SJSA1 (cell line): Measurements from ENCODE around the gene ZSWIM7. TPM values are rescaled to one million over a fixed set of nuclear protein-coding genes. Genes with fewer than 3 reads are reported as not detected.

ENCODE experiments used
- DNase-seq, 2 experiments: peaks; one replicate each; pipeline ENCODE4 v3.0.0-alpha.2; 2015 to 2020; ENCODE audit warnings: low spot score in 2 of 2, low read depth in 1 of 2
- H3K27ac ChIP-seq: fragments of 250-450 bp; sonication (Bioruptor Pico); 2 replicates; pipeline ENCODE4 v1.5.1; 2020; ENCODE audit warnings: mild to moderate bottlenecking, moderate library complexity
- H3K27me3 ChIP-seq: fragments of 250-450 bp; sonication (Bioruptor Pico); replicated peaks from 2 replicates; pipeline ENCODE4 v1.5.1; 2020; ENCODE audit warnings: mild to moderate bottlenecking, moderate library complexity
- H3K36me3 ChIP-seq: fragments of 250-450 bp; sonication (Bioruptor Pico); 2 replicates; pipeline ENCODE4 v1.5.1; 2020; ENCODE audit warnings: mild to moderate bottlenecking
- H3K4me1 ChIP-seq: fragments of 250-450 bp; sonication (Bioruptor Pico); replicated peaks from 2 replicates; pipeline ENCODE4 v1.6.1; 2021; ENCODE audit warnings: mild to moderate bottlenecking
- H3K4me3 ChIP-seq: fragments of 250-450 bp; sonication (Bioruptor Pico); 2 replicates; pipeline ENCODE4 v1.5.1; 2020; ENCODE audit warnings: mild to moderate bottlenecking
- H3K9me3 ChIP-seq: fragments of 250-450 bp; sonication (Bioruptor Pico); replicated peaks from 2 replicates; pipeline ENCODE4 v1.5.1; 2020; ENCODE audit warnings: mild to moderate bottlenecking
- total RNA-seq: library from RNA; depleted of rRNA; stranded (reverse); fragments of >200 nt; shearing (Covaris generic); gene quantifications from 2 replicates; pipeline ENCODE4 v1.2.3, GENCODE V29; 2014

ZSWIM7 gene
- total RNA-seq, 1 experiment from 2014 or later, result 16.2 TPM

DNA sequence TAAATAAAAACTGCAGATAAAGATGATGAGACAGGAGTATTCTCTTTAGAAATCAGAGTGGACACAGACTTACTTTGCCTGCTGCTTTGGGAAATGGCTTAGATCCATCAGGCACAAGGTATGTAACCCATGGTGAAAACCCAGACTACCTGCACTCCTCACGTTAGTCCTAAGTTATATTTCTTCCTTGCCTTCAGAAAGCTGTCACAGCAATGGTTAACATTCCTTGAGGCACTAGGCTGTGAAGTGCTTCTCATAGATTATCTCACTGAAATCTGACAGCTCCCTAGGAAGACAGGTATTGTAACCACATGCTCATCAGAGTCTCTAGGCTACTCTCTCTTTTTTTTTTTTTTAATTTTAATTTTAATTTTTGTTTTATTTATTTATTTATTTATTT is 20.9 kb downstream of the ZSWIM7 start:
- Histone ChIP-seq H3K27me3 (no peaks in the 10 kb centered on the region), H3K9me3 (no peaks in the 10 kb centered on the region), H3K27ac (no peak overlapping the region), H3K4me3 (no peak overlapping the region), H3K4me1 (peaks cover 14% of the 10 kb centered on the region), H3K36me3 (peaks cover 49% of the 10 kb centered on the region)
- no peak for DNase-seq

DNA sequence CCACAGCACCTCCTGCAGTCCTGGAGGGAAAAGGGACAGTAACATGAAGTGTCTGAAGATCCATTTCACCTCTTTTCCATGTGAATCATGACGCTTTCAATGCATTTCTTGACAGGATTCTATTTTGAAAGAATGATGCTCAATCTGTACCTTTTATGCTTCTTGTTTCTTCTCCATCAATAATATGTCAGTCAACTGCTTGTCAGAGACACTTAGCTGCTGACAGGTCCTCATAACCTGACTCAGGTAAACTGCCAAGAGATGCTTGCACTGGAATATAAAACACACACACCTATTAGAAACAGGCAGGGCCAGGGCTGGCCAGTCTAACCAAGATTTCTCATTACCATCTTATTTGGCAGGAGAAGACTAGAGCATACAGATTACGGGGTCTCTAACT is 21.6 kb downstream of the ZSWIM7 start:
- H3K4me1 ChIP-seq, result peaks cover 14% of the 10 kb centered on the region
- no peaks in the 10 kb centered on the region for H3K9me3 ChIP-seq
- no peaks in the 10 kb centered on the region for H3K27me3 ChIP-seq
- H3K36me3 ChIP-seq, result peaks cover 44% of the 10 kb centered on the region
- no peak for DNase-seq
- no peak overlapping the region for H3K27ac ChIP-seq
- no peak overlapping the region for H3K4me3 ChIP-seq

DNA sequence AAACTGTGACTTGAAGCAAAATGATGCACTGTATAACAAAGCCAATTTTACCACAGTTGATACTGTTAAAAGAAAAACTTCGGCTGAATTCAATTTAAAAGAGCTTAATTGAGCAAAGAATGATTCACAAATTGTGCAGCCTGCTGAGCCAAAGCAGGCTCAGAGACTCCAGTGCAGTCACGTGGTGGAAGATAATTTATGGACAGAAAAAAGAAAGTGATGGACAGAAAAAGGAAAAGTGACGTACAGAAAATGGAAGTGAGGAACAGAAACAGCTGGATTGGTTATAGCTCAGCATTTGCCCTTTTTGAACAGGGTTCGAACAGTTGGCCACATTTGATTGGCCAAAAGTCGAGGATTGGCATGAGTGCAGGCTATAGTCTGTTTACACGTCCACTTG is 25.7 kb downstream of the ZSWIM7 start:
- no peak overlapping the region for H3K4me3 ChIP-seq
- DNase-seq, result no peak
- H3K27ac ChIP-seq, result no peak overlapping the region
- H3K36me3 ChIP-seq, result peaks cover 28% of the 10 kb centered on the region
- H3K9me3 ChIP-seq, result no peaks in the 10 kb centered on the region
- H3K27me3 ChIP-seq, result no peaks in the 10 kb centered on the region
- H3K4me1 ChIP-seq, result no peaks in the 10 kb centered on the region

DNA sequence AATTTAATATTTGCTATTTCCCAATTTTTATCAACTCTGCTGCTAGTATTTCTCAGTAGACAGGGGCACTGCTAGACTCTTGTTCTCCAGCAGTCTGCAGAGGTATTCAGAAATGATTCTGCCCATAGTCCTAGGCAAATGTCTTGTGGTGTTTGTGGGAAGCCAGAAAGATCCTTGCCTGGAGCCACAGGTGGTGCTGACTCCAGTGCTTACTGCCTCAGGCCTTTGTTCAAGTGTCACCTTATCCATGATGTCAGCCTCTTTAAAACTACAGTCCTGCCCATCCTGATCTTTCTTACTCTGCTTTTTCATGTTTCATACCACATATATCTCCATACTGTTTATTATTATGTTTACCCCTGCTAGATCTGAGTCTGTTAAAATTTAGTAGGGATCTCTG is 26.5 kb downstream of the ZSWIM7 start:
- no peak for DNase-seq
- peaks cover 6% of the 10 kb centered on the region for H3K4me1 ChIP-seq
- H3K36me3 ChIP-seq, result peaks cover 27% of the 10 kb centered on the region
- H3K4me3 ChIP-seq, result no peak overlapping the region
- H3K27ac ChIP-seq, result no peak overlapping the region
- no peaks in the 10 kb centered on the region for H3K27me3 ChIP-seq
- H3K9me3 ChIP-seq, result no peaks in the 10 kb centered on the region

DNA sequence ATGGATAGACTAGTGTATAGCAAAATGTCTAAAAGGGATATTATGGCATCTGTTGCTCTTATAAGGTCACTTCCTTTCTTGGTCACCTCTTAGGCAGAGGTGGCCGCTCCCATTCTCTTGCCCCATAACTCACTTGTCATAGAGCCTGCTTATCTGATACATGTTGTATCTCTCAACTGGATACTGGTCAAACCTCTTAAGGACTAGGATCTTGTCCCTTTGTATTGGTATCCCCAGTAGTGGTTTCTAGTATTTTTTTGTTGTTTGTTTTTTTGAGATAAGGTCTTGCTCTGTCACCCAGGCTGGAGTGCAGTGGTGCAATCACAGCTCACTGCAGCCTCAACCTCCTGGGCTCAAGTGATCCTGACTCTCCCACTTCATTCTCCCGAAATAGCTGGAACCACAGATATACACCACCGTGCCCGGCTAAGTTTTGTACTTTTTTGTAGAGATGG is 27.0 kb downstream of the ZSWIM7 start:
- no peak overlapping the region for H3K27ac ChIP-seq
- no peaks in the 10 kb centered on the region for H3K27me3 ChIP-seq
- no peak overlapping the region for H3K4me3 ChIP-seq
- no peaks in the 10 kb centered on the region for H3K9me3 ChIP-seq
- H3K4me1 ChIP-seq, result peaks cover 11% of the 10 kb centered on the region
- DNase-seq, result no peak
- H3K36me3 ChIP-seq, result peaks cover 24% of the 10 kb centered on the region

DNA sequence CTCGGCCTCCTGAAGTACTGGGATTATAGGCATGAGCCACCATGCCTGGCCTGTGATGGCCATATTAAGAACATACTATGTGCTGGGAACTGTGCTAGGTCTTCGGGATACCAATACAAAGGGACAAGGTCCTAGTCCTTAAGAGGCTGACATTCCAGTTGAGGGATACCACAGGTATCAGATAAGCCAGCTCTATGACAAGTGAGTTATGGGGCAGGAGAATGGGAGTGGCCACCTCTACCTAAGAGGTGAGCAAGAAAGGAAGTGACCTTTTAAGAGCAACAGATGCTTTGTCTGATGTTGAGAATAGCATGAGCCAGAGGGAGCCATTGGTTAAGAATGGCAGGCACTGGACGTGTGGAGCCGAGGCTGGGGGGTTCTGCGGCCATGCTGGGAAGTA is 27.6 kb downstream of the ZSWIM7 start:
- H3K4me3 ChIP-seq, result no peak overlapping the region
- H3K27ac ChIP-seq, result no peak overlapping the region
- no peak for DNase-seq
- no peaks in the 10 kb centered on the region for H3K27me3 ChIP-seq
- peaks cover 18% of the 10 kb centered on the region for H3K4me1 ChIP-seq
- peaks cover 20% of the 10 kb centered on the region for H3K36me3 ChIP-seq
- no peaks in the 10 kb centered on the region for H3K9me3 ChIP-seq

DNA sequence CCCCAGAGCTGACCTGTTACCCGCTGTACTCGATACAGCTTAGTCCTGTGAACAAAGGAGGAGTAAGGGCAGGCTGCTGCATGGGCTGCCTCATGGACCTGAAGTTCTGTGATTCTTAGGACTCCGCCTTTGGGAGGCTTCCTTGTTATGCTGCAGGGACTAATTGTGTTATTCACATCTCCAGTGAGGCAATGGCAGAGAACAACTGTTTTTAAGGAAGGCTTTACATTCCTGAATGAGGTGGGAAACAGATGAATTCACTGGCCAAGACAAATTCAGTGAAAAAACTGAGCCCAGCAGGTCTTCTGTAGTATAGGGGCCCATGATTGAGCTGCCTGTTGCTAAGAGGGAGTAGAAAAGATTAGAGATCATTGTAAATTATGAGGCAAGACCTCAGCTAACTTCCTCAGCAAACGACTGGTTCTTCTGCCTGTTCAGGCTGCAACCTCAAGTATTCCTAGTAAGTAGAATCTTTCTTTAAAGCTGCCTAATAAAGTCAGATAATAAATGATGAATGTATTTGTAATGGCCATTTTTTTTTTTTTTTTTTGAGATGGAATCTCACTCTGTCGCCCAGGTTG is 28.3 kb downstream of the ZSWIM7 start:
- Histone ChIP-seq H3K9me3 (no peaks in the 10 kb centered on the region), H3K4me3 (no peak overlapping the region), H3K27ac (no peak overlapping the region), H3K36me3 (peaks cover 13% of the 10 kb centered on the region), H3K27me3 (no peaks in the 10 kb centered on the region), H3K4me1 (peaks cover 25% of the 10 kb centered on the region)
- no peak for DNase-seq

DNA sequence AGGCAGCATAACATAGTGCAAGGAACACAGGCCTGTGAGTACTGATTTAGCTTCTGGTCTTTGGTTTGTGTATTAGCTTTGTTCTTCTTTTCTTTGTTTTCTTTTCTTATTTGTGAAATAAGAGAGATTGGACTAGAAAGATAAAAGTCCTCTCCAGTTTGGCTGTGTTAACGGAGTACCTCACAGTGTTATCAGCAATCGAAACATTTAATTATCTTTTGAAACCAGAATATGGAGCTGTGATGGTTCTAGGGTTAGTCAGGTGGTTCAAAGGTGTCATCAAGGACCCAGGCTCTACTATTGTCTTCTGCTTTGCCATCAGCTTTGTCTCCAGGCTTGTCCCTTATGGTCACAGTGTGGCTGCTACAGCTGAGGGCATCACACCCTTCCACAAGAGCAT is 29.0 kb downstream of the ZSWIM7 start:
- peaks cover 11% of the 10 kb centered on the region for H3K36me3 ChIP-seq
- no peaks in the 10 kb centered on the region for H3K9me3 ChIP-seq
- no peaks in the 10 kb centered on the region for H3K27me3 ChIP-seq
- no peak for DNase-seq
- no peak overlapping the region for H3K4me3 ChIP-seq
- H3K4me1 ChIP-seq, result peaks cover 32% of the 10 kb centered on the region
- no peak overlapping the region for H3K27ac ChIP-seq

DNA sequence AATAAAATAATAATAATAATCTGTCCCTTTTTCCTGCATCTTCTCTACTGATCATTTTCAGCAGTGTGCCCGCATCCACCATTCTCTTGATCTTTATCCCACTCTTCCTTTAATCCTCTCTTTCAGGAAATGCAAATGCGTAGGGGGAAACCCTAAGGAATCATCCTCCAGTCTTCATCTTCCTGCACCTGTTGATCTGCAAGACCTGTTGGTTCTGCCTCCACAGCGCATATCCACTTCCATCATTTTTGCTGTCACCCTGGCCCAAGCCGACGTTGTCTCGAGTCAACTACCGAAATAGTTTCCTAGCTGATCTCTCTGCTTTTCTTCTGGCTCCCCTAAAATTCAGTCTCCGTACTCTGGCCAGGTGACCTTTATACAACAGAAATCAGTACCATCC is 30.0 kb downstream of the ZSWIM7 start:
- Histone ChIP-seq H3K36me3 (0 out of 2 replicates have a peak, but pooled peaks cover 5% of the 10 kb centered on the region), H3K4me3 (no peak overlapping the region), H3K27me3 (no peaks in the 10 kb centered on the region), H3K9me3 (no peaks in the 10 kb centered on the region), H3K4me1 (peaks cover 42% of the 10 kb centered on the region), H3K27ac (no peak overlapping the region)
- no peak for DNase-seq

DNA sequence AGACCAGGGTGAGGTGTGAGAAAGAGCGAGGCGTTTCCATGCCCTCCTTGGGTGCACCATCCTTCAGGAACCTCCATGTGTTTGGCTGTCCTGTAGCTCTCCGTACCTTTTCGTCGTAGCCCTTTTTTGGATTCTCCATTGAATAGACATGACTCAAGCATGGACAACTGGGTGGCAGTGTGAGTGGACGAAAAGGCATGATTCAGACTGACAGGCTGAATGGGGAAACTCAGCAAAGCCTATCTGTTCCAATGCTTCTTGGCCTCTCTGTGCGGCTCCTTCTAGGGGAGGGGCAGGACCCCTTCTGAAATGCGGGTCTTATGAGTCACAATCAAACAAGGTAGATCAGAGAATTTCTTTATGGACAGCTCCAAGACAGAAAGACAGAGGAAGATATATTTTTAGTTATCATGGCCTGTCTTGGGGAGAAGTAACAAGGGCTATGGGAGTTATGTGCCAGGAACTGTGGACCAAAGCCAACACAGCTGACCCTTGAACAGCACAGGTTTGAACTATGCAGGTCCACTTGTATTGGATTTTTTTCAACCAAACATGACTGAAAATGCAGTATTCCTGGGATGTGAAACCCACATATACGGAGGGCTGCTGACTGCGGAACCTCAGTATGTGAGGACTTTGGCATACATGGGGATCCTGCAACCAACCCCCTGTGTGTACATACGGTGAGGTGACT is 31.7 kb downstream of the ZSWIM7 start:
- H3K4me3 ChIP-seq, result no peak overlapping the region
- no peaks in the 10 kb centered on the region for H3K27me3 ChIP-seq
- no peak overlapping the region; the same call in 1 of the 2 replicates for H3K27ac ChIP-seq
- 0 out of 2 replicates have a peak, but pooled peaks cover 5% of the 10 kb centered on the region for H3K36me3 ChIP-seq
- H3K4me1 ChIP-seq, result peaks cover 58% of the 10 kb centered on the region
- DNase-seq, result peak; percentile 36 to 60
- no peaks in the 10 kb centered on the region for H3K9me3 ChIP-seq

DNA sequence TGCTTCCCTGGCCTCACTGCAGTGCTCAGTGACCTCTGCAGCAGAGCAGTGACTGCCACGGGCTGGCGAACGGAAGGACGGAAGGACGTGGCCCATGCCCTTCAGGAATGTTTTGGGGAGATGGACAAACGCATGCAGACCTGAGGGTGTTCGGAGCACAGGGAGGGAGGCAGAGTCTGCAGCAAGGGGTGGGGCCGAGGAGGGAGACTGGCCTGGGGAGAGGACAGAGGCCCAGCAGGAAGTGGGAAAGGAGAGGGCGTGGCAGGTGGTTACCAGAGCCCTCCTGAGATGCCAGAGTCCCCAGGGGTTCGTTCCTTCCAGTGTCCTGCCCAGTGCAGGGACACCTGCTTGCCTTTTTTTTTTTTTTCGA is 32.6 kb downstream of the ZSWIM7 start:
- Histone ChIP-seq H3K36me3 (0 out of 2 replicates have a peak, but pooled peaks cover 5% of the 10 kb centered on the region), H3K27ac (0 out of 2 replicates have a peak overlapping the region, but pooled peaks have one; percentile 15), H3K4me3 (no peak overlapping the region), H3K27me3 (no peaks in the 10 kb centered on the region), H3K4me1 (peaks cover 68% of the 10 kb centered on the region), H3K9me3 (no peaks in the 10 kb centered on the region)
- no peak for DNase-seq

DNA sequence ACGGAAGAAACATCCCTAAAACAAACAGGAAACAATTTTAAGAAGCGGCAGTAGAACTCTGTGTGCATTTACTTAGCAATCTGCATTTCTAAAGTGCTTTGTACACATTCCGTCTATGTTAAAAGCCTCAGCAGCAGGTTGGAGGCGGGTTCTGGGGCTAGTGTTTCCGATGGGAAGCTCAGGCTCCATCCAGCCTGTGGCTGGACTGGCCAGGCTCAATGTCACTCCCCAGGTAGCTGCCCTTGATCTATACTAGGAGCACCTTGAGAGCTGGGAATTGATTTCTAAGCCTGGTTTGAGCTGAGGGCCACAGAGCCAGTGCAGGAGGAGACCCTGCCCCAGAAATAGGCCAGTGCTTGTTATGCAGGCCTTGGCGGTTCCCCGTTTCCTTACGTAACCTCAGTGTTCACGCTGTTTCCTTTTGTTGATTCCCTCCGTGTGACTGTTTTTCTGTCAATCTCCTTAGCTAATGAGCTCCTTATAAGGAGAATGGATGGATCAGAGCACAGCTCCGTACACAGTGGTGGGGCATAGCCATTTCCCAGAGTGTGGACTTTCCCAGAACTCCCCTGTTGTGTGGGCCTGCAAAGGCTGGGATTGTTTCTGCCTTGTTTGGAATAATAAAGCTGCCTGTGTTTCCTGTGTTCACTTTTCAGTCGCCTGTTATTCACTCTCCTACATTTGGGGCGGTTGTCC is 33.2 kb downstream of the ZSWIM7 start:
- H3K27ac ChIP-seq, result 0 out of 2 replicates have a peak overlapping the region, but pooled peaks have one; percentile 15
- no peaks in the 10 kb centered on the region for H3K27me3 ChIP-seq
- no peak overlapping the region for H3K4me3 ChIP-seq
- peak in 1 of 2 experiments; percentile 24 for DNase-seq
- 0 out of 2 replicates have a peak, but pooled peaks cover 5% of the 10 kb centered on the region for H3K36me3 ChIP-seq
- H3K4me1 ChIP-seq, result peaks cover 73% of the 10 kb centered on the region
- no peaks in the 10 kb centered on the region for H3K9me3 ChIP-seq

DNA sequence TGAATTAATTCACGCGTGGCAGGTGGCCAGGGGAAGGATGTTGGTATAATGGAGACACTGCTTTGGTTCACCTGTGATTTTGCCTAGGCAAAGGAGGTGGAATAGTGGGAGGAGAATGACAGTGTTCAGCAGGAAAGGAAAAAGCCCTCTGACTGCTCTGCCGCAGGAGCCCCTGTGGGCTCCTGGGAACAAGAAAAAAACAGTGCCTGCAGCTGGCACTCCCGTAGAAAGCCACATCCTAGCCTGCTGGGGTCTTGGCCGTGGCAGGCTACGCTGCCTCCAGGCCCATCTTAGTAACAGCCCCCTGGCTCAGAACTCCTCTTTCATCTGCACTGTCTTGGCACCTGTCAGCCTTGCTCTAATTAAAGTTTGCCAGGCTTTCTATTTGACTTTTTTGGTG is 34.0 kb downstream of the ZSWIM7 start:
- peaks cover 81% of the 10 kb centered on the region for H3K4me1 ChIP-seq
- DNase-seq, result no peak
- H3K27ac ChIP-seq, result peak overlapping the region; percentile 64
- H3K27me3 ChIP-seq, result no peaks in the 10 kb centered on the region
- no peak overlapping the region for H3K4me3 ChIP-seq
- no peaks in the 10 kb centered on the region for H3K9me3 ChIP-seq
- 0 out of 2 replicates have a peak, but pooled peaks cover 5% of the 10 kb centered on the region for H3K36me3 ChIP-seq

DNA sequence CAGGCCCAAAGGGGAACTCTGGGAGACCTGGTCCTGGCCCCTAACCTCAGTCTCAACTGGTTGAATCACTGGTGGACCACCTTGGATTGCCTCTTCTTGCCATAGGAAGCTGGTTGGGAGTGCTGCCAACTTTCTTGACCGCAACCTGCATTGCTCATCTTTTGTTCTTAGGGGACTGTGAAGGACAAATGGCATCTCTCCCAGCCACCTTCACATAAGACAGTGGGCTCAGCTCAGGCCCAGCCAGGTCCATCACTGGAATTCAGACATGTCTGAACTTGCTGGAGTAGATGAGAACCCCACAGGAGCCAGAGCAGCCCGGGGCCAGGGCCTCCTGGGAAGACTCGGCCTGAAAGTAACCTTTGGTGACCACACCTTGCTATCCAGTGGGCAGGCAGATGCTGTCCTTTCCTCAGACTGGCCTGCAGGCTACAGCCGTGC is 35.8 kb downstream of the ZSWIM7 start:
- peak; percentile 96 for DNase-seq
- peak overlapping the region; percentile 72 for H3K27ac ChIP-seq

More for the DNA sequence above, 35.8 kb downstream of the ZSWIM7 start:
- Histone ChIP-seq H3K4me3 (no peak overlapping the region), H3K4me1 (peaks cover 94% of the 10 kb centered on the region), H3K27me3 (no peaks in the 10 kb centered on the region), H3K36me3 (no peaks in the 10 kb centered on the region), H3K9me3 (no peaks in the 10 kb centered on the region)
